Kidney capillary endothelial cell (primary cell): ENCODE results near the gene ARHGAP6.
"Not testable (repeated sequence)": the region's sequence is repeated elsewhere in the genome, so short reads cannot be mapped to it uniquely, and the experiment has no call there.

Experiments used
- DNase-seq: peaks from one replicate; pipeline ENCODE4 v3.0.0-alpha.2; 2018; ENCODE audit warnings: low spot score

The ARHGAP6 gene

GRCh38 chrX:11648705-11649519 lies 16.8 kb downstream of the ARHGAP6 start:
- DNase-seq = no peak

GRCh38 chrX:11647138-11647537 lies 18.6 kb downstream of the ARHGAP6 start:
- DNase-seq = no peak

GRCh38 chrX:11641349-11642065 lies 24.2 kb downstream of the ARHGAP6 start:
- DNase-seq = no peak

GRCh38 chrX:11640089-11640488 lies 25.6 kb downstream of the ARHGAP6 start:
- no peak for DNase-seq

GRCh38 chrX:11632732-11633131 lies 33.0 kb downstream of the ARHGAP6 start:
- no peak for DNase-seq

GRCh38 chrX:11629593-11630211 lies 36.0 kb downstream of the ARHGAP6 start:
- DNase-seq = no peak

GRCh38 chrX:11628399-11628798 lies 37.3 kb downstream of the ARHGAP6 start:
- no peak for DNase-seq

- no peak for DNase-seq
These were observed 39.4 kb downstream of the ARHGAP6 start for GRCh38 chrX:11626351-11626750.

GRCh38 chrX:11619441-11619840 lies 46.3 kb downstream of the ARHGAP6 start:
- no peak for DNase-seq

- DNase-seq = not testable (repeated sequence)
These were observed 51.5 kb downstream of the ARHGAP6 start for GRCh38 chrX:11614253-11614652.

- no peak for DNase-seq
These were observed 53.8 kb downstream of the ARHGAP6 start for GRCh38 chrX:11611965-11612364.

GRCh38 chrX:11611161-11611560 lies 54.6 kb downstream of the ARHGAP6 start:
- DNase-seq = no peak

- no peak for DNase-seq
These were observed 56.6 kb downstream of the ARHGAP6 start for GRCh38 chrX:11609109-11609508.

- DNase-seq = no peak
These were observed 59.3 kb downstream of the ARHGAP6 start for GRCh38 chrX:11606408-11606807.

- no peak for DNase-seq
These were observed 65.1 kb downstream of the ARHGAP6 start for GRCh38 chrX:11600578-11600977.

- no peak for DNase-seq
These were observed 68.2 kb downstream of the ARHGAP6 start for GRCh38 chrX:11597479-11597878.

GRCh38 chrX:11591723-11592346 lies 73.9 kb downstream of the ARHGAP6 start:
- DNase-seq = peak; percentile 63

GRCh38 chrX:11589641-11590040 lies 76.1 kb downstream of the ARHGAP6 start:
- no peak for DNase-seq

- no peak for DNase-seq
These were observed 77.6 kb downstream of the ARHGAP6 start for GRCh38 chrX:11588097-11588496.

GRCh38 chrX:11585174-11585573 lies 80.5 kb downstream of the ARHGAP6 start:
- no peak for DNase-seq

GRCh38 chrX:11580789-11581188 lies 84.9 kb downstream of the ARHGAP6 start:
- DNase-seq = no peak
